IPS-15b (cell line): ENCODE data around the gene DYRK1B.
A peak's percentile ranks its signal among the peaks of the same experiment; 100 is the strongest.
"Not testable (repeated sequence)": the region's sequence is repeated elsewhere in the genome, so short reads cannot be mapped to it uniquely, and the experiment has no call there.

ENCODE experiments used
- H3K27me3 ChIP-seq: one replicate; pipeline ENCODE4 v1.6.1; 2013; ENCODE audit warnings: low read length; ENCODE audit not compliant: control insufficient read depth, insufficient read depth
- H3K36me3 ChIP-seq: one replicate; pipeline ENCODE4 v1.6.1; 2013; ENCODE audit warnings: low read length; ENCODE audit not compliant: control insufficient read depth, insufficient read depth
- H3K4me1 ChIP-seq: one replicate; pipeline ENCODE4 v1.6.1; 2013; ENCODE audit warnings: mild to moderate bottlenecking, low read length; ENCODE audit not compliant: control insufficient read depth, insufficient read depth
- H3K4me3 ChIP-seq: one replicate; pipeline ENCODE4 v1.5.1; 2013; ENCODE audit warnings: low read depth, low read length
- H3K9ac ChIP-seq: one replicate; pipeline ENCODE4 v1.6.1; 2013; ENCODE audit warnings: low read depth, mild to moderate bottlenecking, low read length
- H3K9me3 ChIP-seq: one replicate; pipeline ENCODE4 v1.6.1; 2013; ENCODE audit warnings: mild to moderate bottlenecking, low read length; ENCODE audit not compliant: control insufficient read depth, insufficient read depth

Gene DYRK1B

DNA sequence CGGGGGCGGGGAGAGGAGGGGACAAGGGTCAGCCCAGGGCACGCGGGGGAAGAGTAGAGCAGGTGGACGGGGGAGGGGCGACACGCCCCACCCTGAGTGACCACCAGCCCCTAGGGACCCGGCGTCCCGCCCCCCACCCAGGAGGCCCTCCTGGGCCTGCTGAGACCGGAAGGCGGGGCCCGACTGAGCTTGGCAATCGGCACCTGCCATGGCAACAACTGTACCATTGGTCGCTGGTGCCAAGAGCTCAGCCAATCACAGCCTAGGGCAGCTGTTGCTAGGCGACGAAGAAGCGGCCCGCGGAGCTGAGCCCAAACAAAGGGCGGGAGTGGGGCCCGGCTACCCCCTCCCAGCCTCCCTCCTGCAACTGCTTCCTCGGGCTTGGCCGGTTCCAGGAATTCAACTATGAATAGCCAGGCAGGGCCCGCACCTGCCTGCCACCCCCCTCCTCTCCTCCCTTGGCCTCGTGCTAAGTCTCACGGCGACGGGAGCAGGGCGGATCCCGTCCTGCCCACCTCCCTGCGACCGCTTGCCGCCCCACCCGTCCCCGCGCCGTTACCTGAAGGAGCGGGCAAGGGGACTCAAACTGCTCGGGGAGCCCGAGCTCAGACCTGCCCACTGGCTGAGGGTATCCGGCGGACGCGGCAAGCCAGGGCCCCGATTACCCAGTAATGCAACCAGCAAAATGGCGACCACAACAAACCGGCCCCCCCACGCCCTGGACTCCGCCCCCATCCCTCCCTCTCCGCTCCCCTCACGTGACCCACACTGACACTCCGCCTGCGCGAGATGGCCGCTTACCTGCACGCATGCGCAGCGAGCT is at the start of gene DYRK1B:
Gene DYRK1B (minus strand): TSS at position 699 of the 823 bp plus-strand sequence. CDS start 2,295 bp downstream, outside the sequence.
- Histone ChIP-seq H3K4me1 (peaks cover 6% of the 10 kb centered on the region), H3K27me3 (no peaks in the 10 kb centered on the region), H3K9ac (peak within 1 kb of the TSS; percentile 41), H3K4me3 (peak within 1 kb of the TSS; percentile 90), H3K9me3 (no peaks in the 10 kb centered on the region), H3K36me3 (peaks cover 44% of the 10 kb centered on the region)

DNA sequence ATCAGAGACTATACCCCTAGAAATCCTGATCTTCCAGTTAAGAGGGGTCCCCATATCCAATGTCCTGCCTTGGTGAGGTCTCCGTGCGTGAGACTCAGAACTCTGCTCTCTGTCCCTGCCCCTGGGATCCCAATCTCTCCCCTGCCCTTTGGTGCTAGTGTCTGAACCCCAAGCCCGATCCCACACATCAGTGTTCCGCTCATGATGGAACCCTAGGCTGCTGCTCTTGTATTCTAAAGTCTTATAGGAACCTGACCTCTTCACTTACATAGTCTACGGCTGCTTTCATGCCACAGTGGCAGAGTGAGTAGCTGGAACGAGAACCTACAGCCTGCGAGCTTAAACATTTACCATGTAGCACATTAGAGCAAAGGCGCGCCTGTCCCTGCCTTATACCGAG is 48.7 kb upstream of the DYRK1B start:
- H3K9ac ChIP-seq, H3K36me3 ChIP-seq, H3K4me1 ChIP-seq, H3K9me3 ChIP-seq, H3K4me3 ChIP-seq, H3K27me3 ChIP-seq: not testable (repeated sequence)

DNA sequence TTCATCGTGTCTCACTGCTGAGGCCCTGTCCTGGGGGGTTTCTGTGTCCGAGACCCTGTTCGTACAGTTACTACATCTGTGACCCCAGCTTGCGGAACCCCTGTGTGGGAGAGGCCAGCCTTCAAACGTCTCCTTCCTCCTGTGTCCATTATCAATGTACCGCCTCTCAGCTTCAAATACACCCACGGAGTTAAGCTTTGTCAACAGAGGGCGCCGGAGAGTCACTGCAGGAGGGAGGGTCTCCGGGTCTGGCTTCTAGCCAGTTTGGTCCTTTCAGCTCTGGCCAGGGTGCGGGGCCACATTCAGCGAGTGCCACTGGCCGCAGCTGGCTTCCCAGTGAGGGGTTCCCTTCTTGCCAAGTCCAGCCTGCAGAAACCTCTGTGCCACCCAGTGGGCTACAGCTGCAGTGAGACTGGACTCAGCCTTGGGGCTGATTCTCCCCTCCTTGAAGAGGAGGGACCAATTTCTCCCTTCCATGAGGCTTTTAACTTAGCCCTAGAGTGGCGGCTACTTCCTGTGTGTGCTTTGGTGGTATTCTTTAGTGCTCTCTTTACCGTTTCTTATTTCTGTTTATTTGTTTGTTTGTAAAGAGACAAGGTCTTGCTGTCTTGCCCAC is 47.6 kb upstream of the DYRK1B start:
- H3K36me3 ChIP-seq, H3K27me3 ChIP-seq, H3K9ac ChIP-seq, H3K9me3 ChIP-seq, H3K4me1 ChIP-seq, H3K4me3 ChIP-seq: not testable (repeated sequence)

DNA sequence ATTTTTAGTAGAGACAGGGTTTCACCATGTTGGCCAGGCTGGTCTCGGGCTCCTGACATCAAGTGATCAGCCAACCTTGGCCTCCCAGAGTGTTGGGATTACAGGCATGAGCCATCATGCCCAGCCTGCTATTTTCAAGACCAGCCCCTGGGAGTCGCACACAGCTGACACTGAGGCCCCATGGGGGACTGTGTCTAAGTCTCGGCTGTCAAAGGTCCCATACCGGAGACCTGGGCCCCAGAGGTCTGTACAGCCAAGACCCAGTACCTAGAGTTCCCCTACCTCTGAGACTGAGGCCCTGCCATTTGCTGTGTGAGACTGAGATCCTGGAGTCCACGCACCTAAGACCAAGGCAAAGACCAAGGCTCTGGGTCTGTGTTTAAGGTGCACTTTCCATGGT is 46.3 kb upstream of the DYRK1B start:
- H3K9ac ChIP-seq, H3K36me3 ChIP-seq, H3K9me3 ChIP-seq: not testable (repeated sequence)

DNA sequence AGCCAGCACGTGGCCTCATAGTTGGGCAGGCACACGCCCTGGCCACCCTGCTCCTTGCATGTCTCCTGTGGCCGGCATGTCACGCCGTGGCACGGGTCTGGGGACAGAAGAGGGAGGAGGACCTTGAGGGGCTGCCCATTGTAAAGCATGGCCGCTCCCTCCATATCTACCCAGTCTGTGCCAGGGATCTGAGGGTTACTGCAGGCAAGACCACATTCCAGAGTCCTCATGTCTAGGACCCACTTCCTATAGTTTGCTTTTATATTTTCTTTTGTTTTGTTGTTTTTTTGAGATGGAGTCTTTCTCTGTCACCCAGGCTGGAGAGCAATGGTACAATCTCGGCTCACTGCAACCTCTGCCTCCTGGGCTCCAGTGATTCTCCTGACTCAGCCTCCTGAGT is 45.8 kb upstream of the DYRK1B start:
- H3K9me3 ChIP-seq, H3K27me3 ChIP-seq, H3K9ac ChIP-seq, H3K4me1 ChIP-seq, H3K4me3 ChIP-seq, H3K36me3 ChIP-seq: not testable (repeated sequence)

More for the DNA sequence above, 46.3 kb upstream of the DYRK1B start:
- not testable (repeated sequence) for H3K4me1 ChIP-seq, H3K27me3 ChIP-seq, H3K4me3 ChIP-seq

DNA sequence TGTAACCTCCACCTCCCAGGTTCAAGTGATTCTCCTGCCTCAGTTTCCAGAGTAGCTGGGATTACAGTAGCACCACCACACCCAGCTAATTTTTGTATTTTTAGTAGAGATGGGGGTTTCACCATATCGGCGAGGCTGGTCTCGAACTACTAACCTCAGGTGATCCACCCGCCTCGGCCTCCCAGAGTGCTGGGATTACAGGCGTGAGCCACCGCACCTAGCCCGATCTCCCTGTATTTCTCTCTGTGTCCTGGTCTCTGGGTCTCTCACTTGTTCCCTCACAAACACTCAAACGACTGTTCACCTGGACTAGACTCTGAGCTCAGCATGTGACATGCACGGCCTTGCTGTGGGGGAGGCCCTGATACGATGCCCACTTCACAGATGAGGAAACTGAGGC is 44.9 kb upstream of the DYRK1B start:
- not testable (repeated sequence) for H3K36me3 ChIP-seq, H3K27me3 ChIP-seq, H3K9ac ChIP-seq, H3K4me3 ChIP-seq, H3K4me1 ChIP-seq, H3K9me3 ChIP-seq

DNA sequence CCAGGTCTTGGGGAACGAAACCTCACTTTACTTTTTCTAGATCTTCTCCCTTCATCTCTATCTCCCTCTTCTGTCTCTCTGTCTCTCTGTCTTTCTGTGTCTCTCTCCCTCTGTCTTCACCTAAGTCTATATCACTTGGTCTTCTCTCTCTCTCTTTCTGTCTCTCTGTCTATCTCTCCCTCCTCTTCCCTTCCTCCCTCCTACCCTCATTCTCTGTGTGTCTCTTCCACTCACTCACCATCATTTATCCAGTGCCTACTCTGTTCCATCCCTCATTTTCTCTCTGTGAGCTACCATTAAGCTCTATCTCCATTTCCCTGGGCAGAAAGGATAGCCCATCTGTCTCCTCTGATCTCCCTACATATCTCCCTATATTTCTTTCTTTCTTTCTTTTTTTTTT is 44.4 kb upstream of the DYRK1B start:
- Histone ChIP-seq H3K27me3 (no peaks in the 10 kb centered on the region), H3K36me3 (no peaks in the 10 kb centered on the region), H3K9me3 (no peaks in the 10 kb centered on the region), H3K4me1 (no peaks in the 10 kb centered on the region), H3K9ac (no peak overlapping the region), H3K4me3 (no peak overlapping the region)

DNA sequence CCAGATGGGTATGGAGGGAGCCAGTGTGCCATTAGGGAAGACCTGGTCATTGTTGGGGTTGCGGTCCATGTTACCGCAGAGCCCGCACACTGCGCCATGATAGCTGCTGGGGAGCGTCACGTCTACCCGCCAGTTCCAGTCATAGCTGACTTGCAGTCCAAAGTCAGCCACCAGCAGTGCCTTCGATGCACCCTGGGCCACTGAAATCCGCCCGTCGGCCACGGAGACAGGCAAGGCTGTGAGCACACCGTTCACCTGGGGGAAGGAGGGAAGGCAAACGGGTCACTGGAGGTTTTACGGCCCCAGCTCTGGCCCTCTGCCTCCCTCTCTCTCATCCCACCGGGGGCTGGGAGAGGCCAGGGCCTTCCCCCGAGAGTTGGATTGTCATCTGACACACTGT is 44.0 kb upstream of the DYRK1B start:
- H3K4me1 ChIP-seq, H3K27me3 ChIP-seq, H3K4me3 ChIP-seq, H3K9me3 ChIP-seq, H3K9ac ChIP-seq, H3K36me3 ChIP-seq: not testable (repeated sequence)

DNA sequence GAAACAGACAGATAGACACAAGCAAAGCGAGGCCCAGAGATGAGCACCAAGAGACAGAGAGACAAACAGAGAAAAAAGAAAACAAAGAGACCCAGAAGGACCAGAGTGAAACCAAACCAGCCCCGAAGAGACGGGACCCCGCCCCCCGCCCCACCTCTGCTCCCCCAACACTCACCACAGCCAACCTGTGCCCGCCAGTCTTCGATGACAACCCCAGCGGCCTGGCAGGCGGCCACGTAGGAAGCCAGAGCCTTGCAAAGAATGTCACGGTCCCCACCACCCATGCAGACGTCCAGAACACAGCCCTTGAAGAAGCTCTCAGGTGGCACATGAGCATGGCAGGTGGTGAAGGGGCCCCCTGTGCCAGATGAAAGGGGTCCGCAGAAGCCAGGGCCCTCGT is 43.5 kb upstream of the DYRK1B start:
- H3K36me3 ChIP-seq, H3K9ac ChIP-seq, H3K4me1 ChIP-seq, H3K4me3 ChIP-seq, H3K27me3 ChIP-seq, H3K9me3 ChIP-seq: not testable (repeated sequence)

DNA sequence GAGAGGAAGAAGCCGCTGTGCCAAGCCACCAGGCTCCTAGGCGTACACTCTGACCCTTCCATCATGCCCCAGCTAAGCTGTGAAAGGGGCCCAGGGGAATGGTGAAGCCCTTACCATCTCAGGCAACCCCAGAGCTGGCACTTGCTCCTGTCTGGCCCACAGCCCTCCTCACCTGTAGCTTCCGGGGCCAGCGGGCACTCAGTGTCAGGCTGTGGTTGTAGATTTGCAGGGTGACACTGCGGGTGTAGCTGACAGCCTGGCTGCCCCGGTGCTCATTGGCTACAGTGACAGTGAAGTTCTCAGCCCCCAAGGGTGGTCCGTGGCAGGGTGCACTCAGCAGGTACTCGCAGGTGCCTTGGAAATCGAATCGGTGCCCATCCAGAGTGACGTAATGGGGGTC is 42.5 kb upstream of the DYRK1B start:
- not testable (repeated sequence) for H3K4me1 ChIP-seq, H3K9me3 ChIP-seq, H3K9ac ChIP-seq, H3K36me3 ChIP-seq, H3K27me3 ChIP-seq, H3K4me3 ChIP-seq

DNA sequence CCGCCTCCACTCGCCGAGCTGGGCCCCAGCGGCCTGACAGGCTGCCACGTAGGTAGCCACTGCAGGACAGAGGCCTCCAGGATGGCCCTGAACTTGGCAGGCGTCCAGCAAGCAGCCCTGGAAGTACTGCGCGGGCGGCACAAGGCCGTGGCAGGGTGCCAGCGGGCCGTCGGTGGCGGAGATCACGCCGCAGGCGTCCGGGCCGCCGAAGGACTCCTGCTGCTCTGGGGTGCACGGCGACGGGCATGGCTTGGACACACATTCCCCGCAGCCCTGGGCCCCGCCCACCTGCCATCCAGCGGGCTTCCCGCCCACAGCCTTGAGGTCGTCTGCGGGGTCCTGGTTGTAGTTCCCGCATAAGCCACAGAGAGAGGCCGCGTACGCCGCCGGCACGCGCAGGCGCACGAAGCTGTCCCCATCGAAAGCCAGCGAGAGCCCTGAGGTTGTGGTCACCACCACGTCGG is 41.5 kb upstream of the DYRK1B start:
- H3K9ac ChIP-seq, H3K9me3 ChIP-seq, H3K4me1 ChIP-seq, H3K36me3 ChIP-seq, H3K4me3 ChIP-seq, H3K27me3 ChIP-seq: not testable (repeated sequence)

DNA sequence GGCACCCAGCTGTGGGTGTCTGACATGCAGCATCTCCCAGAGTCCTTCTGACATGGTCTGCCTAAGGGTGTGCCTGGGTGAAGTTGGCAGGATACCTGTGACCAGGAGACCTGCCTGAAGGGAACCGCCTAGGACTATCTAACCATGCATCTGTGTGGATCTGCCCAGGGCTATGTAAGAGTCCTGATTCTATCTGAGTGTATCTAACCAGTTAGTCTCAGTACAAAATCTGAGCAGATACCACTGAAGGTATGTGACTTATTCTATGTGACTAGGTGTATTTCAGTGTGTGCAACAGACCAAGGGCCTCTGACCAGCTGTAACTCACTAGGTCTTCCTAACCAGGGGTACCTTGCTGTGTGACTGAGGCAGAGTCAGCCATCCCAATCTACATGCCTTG is 40.4 kb upstream of the DYRK1B start:
- peaks cover 3% of the 10 kb centered on the region for H3K4me1 ChIP-seq

More for the DNA sequence above, 40.4 kb upstream of the DYRK1B start:
- Histone ChIP-seq H3K9ac (no peak overlapping the region), H3K36me3 (no peaks in the 10 kb centered on the region), H3K9me3 (no peaks in the 10 kb centered on the region), H3K4me3 (no peak overlapping the region), H3K27me3 (peaks cover 4% of the 10 kb centered on the region)
